ENCODE results near the gene MAP2K4. TPM values are rescaled to one million over a fixed set of nuclear protein-coding genes. Genes with fewer than 3 reads are reported as not detected.
A peak's percentile ranks its signal among the peaks of the same experiment; 100 is the strongest.

The MAP2K4 gene
- total and polyA plus RNA-seq, 12 donors, result 7.2 to 42.7 (median 33.0) TPM

DNA sequence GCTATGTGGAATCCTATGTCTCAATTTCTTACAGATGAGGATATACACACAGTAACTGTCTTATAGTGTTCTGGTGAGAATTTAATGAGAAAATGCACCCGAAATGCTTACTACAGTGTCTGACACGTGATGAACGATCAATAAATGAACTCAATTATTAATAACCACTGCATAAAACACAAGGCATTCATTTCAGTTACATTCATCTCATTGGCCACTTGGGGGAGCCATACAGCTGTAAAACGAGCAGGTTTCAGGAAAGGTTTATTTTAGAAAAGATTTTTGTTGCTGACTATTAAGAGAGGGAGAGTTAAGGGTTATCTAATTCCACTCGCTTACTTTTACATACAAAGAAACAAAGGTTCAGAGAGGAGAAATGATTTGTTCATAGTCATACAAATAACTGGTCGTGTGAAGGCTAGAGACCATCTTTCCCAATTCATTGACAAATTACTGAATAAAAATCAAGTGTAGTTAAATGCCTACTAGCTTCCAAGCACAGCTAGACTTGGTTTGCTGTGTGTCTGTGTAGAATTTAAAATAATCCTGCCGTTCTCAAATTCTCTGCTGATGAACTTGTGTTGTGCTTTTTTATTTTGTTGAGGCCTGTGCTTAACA, 160.1 kb downstream of the MAP2K4 start:
- Histone ChIP-seq H3K9me3 (no peaks in the 10 kb centered on the region), H3K27ac (no peak overlapping the region), H3K4me3 (no peak overlapping the region), H3K36me3 (no peaks in the 10 kb centered on the region), H3K27me3 (no peaks in the 10 kb centered on the region), H3K4me1 (no peaks in the 10 kb centered on the region)
- intact Hi-C loops (cut with DNase I), result loop anchor here in 9 of 10 donors (2.0 to 10.0 kb wide), 7 partner anchors 74 to 824 kb away; partner anchors contain the start of gene MYOCD (in 4 of the 9)
- TF ChIP-seq, protein P1, sequence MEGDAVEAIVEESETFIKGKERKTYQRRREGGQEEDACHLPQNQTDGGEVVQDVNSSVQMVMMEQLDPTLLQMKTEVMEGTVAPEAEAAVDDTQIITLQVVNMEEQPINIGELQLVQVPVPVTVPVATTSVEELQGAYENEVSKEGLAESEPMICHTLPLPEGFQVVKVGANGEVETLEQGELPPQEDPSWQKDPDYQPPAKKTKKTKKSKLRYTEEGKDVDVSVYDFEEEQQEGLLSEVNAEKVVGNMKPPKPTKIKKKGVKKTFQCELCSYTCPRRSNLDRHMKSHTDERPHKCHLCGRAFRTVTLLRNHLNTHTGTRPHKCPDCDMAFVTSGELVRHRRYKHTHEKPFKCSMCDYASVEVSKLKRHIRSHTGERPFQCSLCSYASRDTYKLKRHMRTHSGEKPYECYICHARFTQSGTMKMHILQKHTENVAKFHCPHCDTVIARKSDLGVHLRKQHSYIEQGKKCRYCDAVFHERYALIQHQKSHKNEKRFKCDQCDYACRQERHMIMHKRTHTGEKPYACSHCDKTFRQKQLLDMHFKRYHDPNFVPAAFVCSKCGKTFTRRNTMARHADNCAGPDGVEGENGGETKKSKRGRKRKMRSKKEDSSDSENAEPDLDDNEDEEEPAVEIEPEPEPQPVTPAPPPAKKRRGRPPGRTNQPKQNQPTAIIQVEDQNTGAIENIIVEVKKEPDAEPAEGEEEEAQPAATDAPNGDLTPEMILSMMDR (IDR thresholded peaks at IDR 0.05), result peak; percentile 48 to 79 (median 73)
- WGBS, 2 donors, result 6 to 8% methylated on average over 7 of the region's 7 CpGs
- DNase-seq, result peak in 1 of 2 donors; percentile 36
- peak in 2 of 8 donors; percentile 31 to 56 for ATAC-seq

DNA sequence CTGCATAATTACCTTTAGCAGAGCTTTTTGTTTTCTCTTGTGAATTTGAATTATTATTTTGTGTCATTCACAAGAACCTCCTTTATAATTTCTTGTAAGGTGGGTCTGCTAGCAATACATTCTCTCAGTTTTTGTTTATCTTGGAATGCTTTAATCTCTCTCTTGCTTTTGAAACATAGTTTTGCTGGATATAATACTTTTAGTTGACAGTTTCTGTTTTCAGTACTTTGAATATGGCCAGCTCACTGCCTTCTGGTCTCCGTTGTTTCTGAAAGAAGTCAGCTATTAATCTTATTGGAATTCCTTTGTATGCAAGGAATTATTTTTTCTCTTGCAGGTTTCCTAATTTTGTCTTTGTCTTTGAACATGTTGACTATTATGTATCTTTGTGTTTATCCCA, 167.0 kb downstream of the MAP2K4 start:
- intact Hi-C loops (cut with DNase I), result loop anchor here in 5 of 10 donors (5.0 to 10.0 kb wide), 5 partner anchors 67 to 817 kb away; partner anchors contain the start of gene MYOCD (in 1 of the 5)

DNA sequence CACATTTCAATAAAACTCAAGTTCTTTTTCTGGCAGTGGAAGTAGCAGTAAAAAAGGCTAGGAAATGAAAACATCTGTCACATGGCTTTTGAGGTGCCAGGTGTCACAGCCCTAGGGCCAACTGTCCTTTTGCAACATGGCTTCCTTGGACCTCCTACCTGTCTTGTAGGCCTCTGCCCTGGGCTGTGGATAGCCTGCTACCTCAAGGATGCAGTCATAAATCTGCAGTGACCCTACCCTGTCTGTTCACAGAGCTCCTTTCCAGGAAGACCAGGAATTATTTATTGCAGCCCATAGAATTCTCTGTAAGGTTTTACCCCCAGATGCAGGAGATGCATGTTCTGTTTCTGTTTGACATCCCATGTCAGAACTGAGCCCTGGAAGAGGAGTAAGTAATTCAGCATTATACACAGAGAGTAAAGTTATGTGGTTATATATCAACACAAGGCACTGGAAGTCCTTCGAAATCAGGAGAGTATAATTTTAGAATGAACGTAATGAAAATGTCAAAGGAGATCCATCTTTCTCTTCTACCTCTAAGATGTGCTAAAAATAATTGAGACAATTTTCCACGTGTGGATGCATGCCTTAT, 172.6 kb downstream of the MAP2K4 start:
- no peaks in the 10 kb centered on the region for H3K36me3 ChIP-seq

More for the DNA sequence above, 167.0 kb downstream of the MAP2K4 start:
- H3K9me3 ChIP-seq, result peaks cover 0 to 29% (median 12%) of the 10 kb centered on the region in 11 donors
- WGBS, 2 donors, result 92 to 96% methylated on average over 1 of the region's 1 CpG
- no peaks in the 10 kb centered on the region for H3K27me3 ChIP-seq
- no peaks in the 10 kb centered on the region for H3K4me1 ChIP-seq
- no peaks in the 10 kb centered on the region for H3K36me3 ChIP-seq
- no peak overlapping the region for H3K4me3 ChIP-seq
- ATAC-seq (no peak), DNase-seq (no peak)
- no peak overlapping the region for H3K27ac ChIP-seq
- TF ChIP-seq, protein P1 (IDR thresholded peaks at IDR 0.05), result no peak

More for the DNA sequence above, 172.6 kb downstream of the MAP2K4 start:
- no peak for DNase-seq
- peaks cover 0 to 14% (median 5%) of the 10 kb centered on the region in 11 donors for H3K9me3 ChIP-seq
- H3K27me3 ChIP-seq, result no peaks in the 10 kb centered on the region
- 60 to 68% methylated on average over 3 of the region's 3 CpGs for whole genome bisulfite sequencing, 2 donors
- no peak overlapping the region for H3K4me3 ChIP-seq
- TF ChIP-seq, protein P1 (IDR thresholded peaks at IDR 0.05), result no peak
- no peaks in the 10 kb centered on the region for H3K4me1 ChIP-seq
- intact Hi-C loops (cut with DNase I), result no loop called here
- no peak overlapping the region for H3K27ac ChIP-seq
- ATAC-seq, result no peak

Small RNA genes lying within 50 kb of the gene (microRNA-seq; reads per million reads assigned to microRNA genes)
- gene MIR744, result 1,010 to 1,206 reads per million in 2 donors

Other genes starting within 250 kb of the MAP2K4 start
- 1 to 10 TPM; 4.0 to 5.7 (median 4.6) TPM for gene ZNF18, start 23.4 kb upstream of the MAP2K4 start, total RNA-seq
- 1 to 10 TPM; 2.6 to 7.5 TPM for gene ZNF18, start 23.4 kb upstream of the MAP2K4 start, polyA plus RNA-seq

Measured in heart right ventricle (tissue), 16 donors.